ENCODE results near the gene OSBPL3. TPM values are rescaled to one million over a fixed set of nuclear protein-coding genes. Genes with fewer than 3 reads are reported as not detected.

Gene OSBPL3
- total and polyA plus RNA-seq, 2 donors (not counting 1 experiment from before 2014, with no cell fraction given): 13.5 to 67.6 TPM

DNA sequence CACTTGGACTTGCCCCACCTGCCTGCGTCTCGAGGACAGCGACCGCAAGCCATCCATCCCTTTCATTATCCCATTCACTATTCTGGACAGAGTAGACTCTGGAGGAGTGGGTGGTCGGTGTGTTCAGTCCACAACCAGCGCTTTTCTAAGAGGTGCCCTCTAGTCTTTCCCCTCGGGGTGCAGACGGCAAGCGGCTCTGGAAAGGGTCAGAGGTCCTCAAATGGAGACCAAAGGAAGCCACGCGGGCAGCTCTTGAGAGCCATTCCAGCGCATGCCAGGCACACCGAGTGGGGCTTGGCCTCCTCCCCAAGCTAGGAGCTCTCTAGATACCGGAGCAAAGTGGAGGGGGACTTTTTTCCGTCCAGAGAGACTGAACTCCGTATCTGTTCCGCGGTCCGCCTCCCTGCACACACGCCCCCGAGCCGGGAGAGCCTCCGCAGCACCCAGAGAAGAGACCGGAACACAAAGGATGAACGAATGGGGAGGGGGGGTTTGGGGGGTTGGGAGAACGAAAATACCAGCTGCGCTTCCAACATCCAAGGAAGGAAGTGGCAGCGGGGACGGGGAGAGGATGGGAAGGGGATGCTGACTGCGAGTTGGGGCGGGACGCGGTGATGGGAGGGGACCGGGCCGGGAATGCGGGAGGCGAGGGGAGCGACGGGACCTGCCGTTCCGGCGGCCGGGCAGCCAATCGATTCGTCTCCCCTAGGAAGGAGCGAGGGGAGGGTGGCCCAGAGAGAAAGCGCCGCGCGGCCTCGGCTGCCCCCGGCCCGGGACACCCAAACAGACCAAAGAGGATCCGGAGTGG lies 223.2 kb downstream of the OSBPL3 start:
- H3K9me3 ChIP-seq (ENCODE audit: control extremely low read depth in 1 of 3, control insufficient read depth in 2 of 3, insufficient read depth in 1 of 3, low read length in 2 of 3): peaks cover 0 to 3% (median 0%) of the 10 kb centered on the region in 3 donors
- ChIA-PET CTCF (interaction anchor here (1.1 to 1.9 kb wide), 6 partner anchors 8 to 337 kb away, joined by 3 to 6 read pairs (median 4); no protein-coding TSS in a partner anchor), POLR2A (interaction anchor here (0.7 to 1.2 kb wide), 2 partner anchors 77 to 1186 kb away, joined by 3 to 10 read pairs; no protein-coding TSS in a partner anchor)
- TF ChIP-seq EZH2 (IDR thresholded peaks at IDR 0.05; ENCODE audit: borderline replicate concordance, insufficient read depth, low read depth, low read length, poor library complexity, severe bottlenecking) (peak; percentile 46), CTCF (IDR thresholded peaks at IDR 0.05) (no peak)
- no peak overlapping the region for H3K27ac ChIP-seq (ENCODE audit: low read length in 2 of 2)
- H3K36me3 ChIP-seq (replicated peaks in 1 of 2; ENCODE audit: control extremely low read depth in 1 of 2, control insufficient read depth in 1 of 2, extremely low read depth in 1 of 2, insufficient read depth in 2 of 2, low read length in 1 of 2): no peaks in the 10 kb centered on the region
- peaks cover 27% of the 10 kb centered on the region for H3K4me1 Mint-ChIP-seq
- H4K20me1 ChIP-seq (ENCODE audit: control insufficient read depth, insufficient read depth, low read length, poor library complexity, severe bottlenecking): no peaks in the 10 kb centered on the region
- peak overlapping the region; percentile 70 for H3K9ac ChIP-seq (ENCODE audit: low read length)
- intact Hi-C loops (cut with micrococcal nuclease): loop anchor here (1.0 kb wide), 1 partner anchor 36 kb away; no protein-coding TSS in a partner anchor
- H2AFZ ChIP-seq (ENCODE audit: insufficient read depth, low read depth, low read length, poor library complexity, severe bottlenecking): peak overlapping the region; percentile 80
- DNase-seq (peak; percentile 37), ATAC-seq (ENCODE audit: low read depth) (peak; percentile 3)
- 7% methylated on average over 54 of the region's 54 CpGs for WGBS (ENCODE audit: insufficient coverage)
- H3K4me3 ChIP-seq (ENCODE audit: control extremely low read depth in 1 of 5, extremely low read depth in 1 of 5, insufficient read depth in 1 of 5, low read depth in 2 of 5, low read length in 4 of 5): peak overlapping the region; percentile 17 to 84 (median 54)
- peak overlapping the region; percentile 90 for H3K4me2 ChIP-seq (replicated peaks; ENCODE audit: low read depth, low read length, poor library complexity, severe bottlenecking)
- peaks cover 0 to 50% (median 31%) of the 10 kb centered on the region in 4 experiments for H3K27me3 ChIP-seq (replicated peaks in 1 of 4; ENCODE audit: control extremely low read depth in 1 of 4, control insufficient read depth in 3 of 4, insufficient read depth in 4 of 4, low read length in 3 of 4)
- peaks cover 42% of the 10 kb centered on the region for H3K27me3 Mint-ChIP-seq
- H3K79me2 ChIP-seq (ENCODE audit: control insufficient read depth, insufficient read depth, low read length): no peaks in the 10 kb centered on the region
- no peaks in the 10 kb centered on the region for H3K9me3 Mint-ChIP-seq (ENCODE audit: insufficient read depth)
- peak overlapping the region; percentile 67 for H3K27ac Mint-ChIP-seq
- peak overlapping the region; percentile 92 for H3K4me3 Mint-ChIP-seq
- peaks cover 16 to 19% of the 10 kb centered on the region in 2 donors for H3K4me1 ChIP-seq (ENCODE audit: control insufficient read depth in 2 of 2, insufficient read depth in 2 of 2, low read length in 2 of 2)

Data from B cell (primary cell).